IPS DF 4.7 (cell line): ENCODE data around the gene PTCD2.

ENCODE experiments used
- DNase-seq: peaks from one replicate; pipeline ENCODE4 v3.0.0-alpha.2; 2013; ENCODE audit warnings: low spot score; ENCODE audit errors: extremely low read depth

The PTCD2 gene

DNA sequence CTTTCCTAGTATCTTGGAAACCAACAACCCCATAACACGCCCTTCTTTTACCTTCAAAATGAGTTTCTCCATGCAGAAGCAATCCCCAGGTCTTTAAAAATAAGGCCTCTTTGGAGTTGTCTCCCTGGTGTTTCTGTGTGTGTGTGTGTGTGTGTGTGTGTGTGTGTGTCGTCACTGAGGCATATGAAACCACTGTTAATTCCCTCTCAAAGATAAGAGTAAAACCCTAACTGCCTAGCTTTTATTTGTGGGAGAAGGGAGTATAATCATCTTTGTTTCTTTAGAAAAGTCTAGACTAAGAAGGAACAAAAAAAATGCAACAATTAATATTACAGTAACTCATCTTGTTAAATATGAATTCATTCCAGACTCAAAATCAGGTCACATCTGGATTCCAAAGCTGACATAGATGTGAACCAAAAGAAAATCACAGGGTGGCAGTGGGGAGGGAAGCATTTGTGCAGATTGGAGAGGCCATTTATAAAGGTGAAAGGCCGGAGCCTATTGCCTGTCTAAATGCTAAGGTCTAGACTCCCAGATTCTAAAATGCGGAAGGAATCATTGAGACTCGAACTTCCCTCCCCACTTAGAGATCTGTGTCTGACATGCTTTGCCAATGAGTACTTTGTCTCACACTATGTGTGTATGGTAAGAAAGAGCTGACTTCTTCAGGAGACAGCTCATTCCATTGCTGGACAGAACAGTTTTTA is 95.6 kb downstream of the PTCD2 start:
- DNase-seq: no peak

DNA sequence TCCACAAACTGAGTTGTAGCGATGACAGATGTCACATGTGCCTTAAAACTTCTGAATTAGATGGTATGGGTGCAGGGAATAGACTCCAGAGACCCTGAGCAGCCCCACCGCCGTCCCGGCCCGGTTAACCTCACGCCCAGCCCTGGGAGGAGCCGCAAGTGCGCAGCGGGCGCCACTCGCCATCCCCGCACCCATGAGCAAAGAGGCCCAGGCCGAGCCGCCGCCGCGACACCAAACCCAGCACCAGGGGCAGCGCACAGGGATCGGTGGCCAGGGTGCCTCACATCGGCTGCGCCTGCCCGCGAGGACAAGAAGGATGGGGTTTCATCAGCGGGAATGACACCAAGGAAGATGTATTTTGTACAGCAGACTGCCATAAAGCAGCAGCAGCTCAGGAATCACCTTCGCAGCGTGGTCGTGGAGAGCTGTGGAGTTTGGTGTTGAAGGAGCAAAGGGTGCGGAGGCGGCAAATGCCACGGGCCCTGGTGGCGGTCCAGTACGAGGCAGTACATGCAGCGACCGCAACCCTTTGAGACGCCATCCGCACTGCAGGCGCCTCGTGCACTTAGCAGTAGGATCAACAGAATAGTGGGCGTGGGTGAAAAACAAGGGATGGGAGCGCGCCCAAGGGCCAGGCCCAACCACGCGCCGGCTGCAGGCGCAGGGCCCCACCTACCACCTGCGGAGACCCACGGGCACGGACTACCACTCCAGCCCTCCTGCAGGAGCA is 97.3 kb downstream of the PTCD2 start:
- DNase-seq: no peak
